ENCODE results near the gene SPATA46. TPM values are rescaled to one million over a fixed set of nuclear protein-coding genes. Genes with fewer than 3 reads are reported as not detected.

The SPATA46 gene
- total RNA-seq, 3 donors from 2014 or later = not detected

DNA sequence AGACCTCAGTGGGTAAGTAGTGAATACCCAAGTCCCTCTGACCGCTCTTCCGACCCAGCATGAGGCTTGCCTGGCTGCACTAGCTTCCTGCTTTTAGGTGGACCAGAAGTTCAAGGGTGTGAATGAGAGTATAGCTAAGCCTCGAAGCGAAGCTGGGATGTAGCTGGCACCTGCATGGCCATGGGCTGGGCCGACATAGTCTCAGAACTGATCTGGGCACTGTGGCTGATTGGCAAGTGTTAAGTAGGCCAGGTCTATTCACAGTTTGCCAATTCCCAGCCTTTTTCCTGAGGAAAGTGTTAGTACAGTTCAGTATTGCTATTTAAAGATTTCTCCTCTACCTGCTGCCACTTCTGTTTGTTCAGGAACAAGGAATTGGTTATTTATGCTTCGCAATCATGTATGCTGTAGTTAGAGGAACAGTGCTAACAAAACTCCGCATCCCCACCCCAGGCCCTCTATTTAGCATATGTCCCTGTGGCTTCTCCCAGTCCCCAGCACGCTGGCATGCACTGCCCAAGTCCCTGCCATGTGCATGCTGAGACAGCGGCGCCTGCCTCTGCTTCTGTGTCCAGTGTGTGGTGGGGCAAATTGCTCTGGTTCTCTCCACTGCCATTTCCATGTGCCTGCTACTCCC, 16.3 kb downstream of the SPATA46 start:
- TF ChIP-seq POLR2A (IDR thresholded peaks at IDR 0.05) (no peak), POLR2AphosphoS5 (IDR thresholded peaks at IDR 0.05) (no peak)
- TF ChIP-seq, protein P1, sequence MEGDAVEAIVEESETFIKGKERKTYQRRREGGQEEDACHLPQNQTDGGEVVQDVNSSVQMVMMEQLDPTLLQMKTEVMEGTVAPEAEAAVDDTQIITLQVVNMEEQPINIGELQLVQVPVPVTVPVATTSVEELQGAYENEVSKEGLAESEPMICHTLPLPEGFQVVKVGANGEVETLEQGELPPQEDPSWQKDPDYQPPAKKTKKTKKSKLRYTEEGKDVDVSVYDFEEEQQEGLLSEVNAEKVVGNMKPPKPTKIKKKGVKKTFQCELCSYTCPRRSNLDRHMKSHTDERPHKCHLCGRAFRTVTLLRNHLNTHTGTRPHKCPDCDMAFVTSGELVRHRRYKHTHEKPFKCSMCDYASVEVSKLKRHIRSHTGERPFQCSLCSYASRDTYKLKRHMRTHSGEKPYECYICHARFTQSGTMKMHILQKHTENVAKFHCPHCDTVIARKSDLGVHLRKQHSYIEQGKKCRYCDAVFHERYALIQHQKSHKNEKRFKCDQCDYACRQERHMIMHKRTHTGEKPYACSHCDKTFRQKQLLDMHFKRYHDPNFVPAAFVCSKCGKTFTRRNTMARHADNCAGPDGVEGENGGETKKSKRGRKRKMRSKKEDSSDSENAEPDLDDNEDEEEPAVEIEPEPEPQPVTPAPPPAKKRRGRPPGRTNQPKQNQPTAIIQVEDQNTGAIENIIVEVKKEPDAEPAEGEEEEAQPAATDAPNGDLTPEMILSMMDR (IDR thresholded peaks at IDR 0.05) = no peak
- H3K4me1 ChIP-seq = no peaks in the 10 kb centered on the region
- H3K27ac ChIP-seq = no peak overlapping the region
- intact Hi-C loops (cut with DNase I; ENCODE audit: low total_unique reads) = no loop called here
- H3K4me3 ChIP-seq = no peak overlapping the region
- no peaks in the 10 kb centered on the region for H3K27me3 ChIP-seq
- no peaks in the 10 kb centered on the region for H3K9me3 ChIP-seq
- no peaks in the 10 kb centered on the region for H3K36me3 ChIP-seq
- DNase-seq (ENCODE audit: low spot score in 2 of 2) = no peak

DNA sequence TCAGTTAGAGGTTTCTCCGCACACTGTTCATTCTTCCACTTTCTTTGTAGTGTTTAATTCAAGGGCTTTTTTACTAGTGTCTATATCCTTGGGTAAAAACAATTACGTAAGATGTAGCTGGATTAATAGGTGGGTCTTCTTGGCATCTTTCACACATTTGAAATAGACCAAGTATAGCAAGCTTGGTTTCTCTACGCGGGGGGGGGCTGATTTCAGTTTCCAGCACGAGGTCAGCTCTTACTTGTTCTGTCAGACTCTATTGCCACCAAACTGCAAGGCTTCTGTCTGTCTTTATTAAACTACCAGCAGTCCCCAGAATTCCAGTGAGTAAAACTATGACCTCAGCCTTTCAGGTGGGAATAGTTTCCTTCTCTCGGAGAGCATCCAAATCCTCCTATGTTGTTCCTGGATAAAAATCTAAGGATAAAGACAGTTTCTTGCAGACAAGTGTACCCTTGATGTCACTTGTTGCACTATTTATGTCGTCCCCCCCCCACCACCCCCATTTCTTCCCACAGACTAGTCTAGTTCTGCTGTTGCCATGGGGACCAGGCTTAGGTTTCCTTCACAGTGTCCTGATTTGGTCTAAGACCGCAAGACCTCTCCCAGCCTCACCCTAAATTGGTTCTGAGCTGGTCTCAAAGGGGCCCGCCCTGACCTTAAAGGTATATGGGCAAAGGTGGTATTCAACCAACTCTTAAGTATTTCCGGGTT, 17.0 kb downstream of the SPATA46 start:
- H3K4me1 ChIP-seq = no peaks in the 10 kb centered on the region
- H3K27me3 ChIP-seq = no peaks in the 10 kb centered on the region
- intact Hi-C loops (cut with DNase I; ENCODE audit: low total_unique reads) = no loop called here
- H3K36me3 ChIP-seq = no peaks in the 10 kb centered on the region
- no peak for DNase-seq (ENCODE audit: low spot score in 2 of 2)
- TF ChIP-seq, protein P1 (IDR thresholded peaks at IDR 0.05) = no peak
- no peak for TF ChIP-seq POLR2AphosphoS5 (IDR thresholded peaks at IDR 0.05)
- no peak for TF ChIP-seq POLR2A (IDR thresholded peaks at IDR 0.05)
- H3K27ac ChIP-seq = no peak overlapping the region
- H3K4me3 ChIP-seq = no peak overlapping the region
- H3K9me3 ChIP-seq = no peaks in the 10 kb centered on the region

DNA sequence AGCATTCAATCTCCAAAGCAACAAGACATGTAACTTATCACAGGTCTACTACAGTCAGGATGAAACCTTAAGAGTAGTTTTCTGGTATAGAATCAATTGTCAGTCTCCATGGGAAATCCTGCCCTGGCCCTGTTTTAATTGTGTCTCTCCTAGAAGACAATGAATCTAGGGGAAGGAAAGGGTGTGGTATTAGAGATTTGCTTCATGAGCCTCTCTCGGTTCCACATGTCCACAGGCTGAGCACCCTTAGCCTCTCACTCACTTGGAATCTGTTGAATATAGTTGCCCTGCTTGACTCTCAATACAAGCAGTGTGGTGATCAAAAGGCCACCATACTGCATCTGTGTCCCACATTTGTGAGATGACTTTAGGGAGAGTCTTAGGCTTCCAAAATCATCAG, 17.7 kb downstream of the SPATA46 start:
- DNase-seq (ENCODE audit: low spot score in 2 of 2) = no peak
- no peaks in the 10 kb centered on the region for H3K27me3 ChIP-seq
- intact Hi-C loops (cut with DNase I; ENCODE audit: low total_unique reads) = no loop called here
- H3K4me1 ChIP-seq = no peaks in the 10 kb centered on the region
- no peaks in the 10 kb centered on the region for H3K9me3 ChIP-seq
- no peak overlapping the region for H3K27ac ChIP-seq
- TF ChIP-seq POLR2A (IDR thresholded peaks at IDR 0.05) (no peak), POLR2AphosphoS5 (IDR thresholded peaks at IDR 0.05) (no peak)
- TF ChIP-seq, protein P1 (IDR thresholded peaks at IDR 0.05) = no peak
- H3K36me3 ChIP-seq = no peaks in the 10 kb centered on the region
- no peak overlapping the region for H3K4me3 ChIP-seq

DNA sequence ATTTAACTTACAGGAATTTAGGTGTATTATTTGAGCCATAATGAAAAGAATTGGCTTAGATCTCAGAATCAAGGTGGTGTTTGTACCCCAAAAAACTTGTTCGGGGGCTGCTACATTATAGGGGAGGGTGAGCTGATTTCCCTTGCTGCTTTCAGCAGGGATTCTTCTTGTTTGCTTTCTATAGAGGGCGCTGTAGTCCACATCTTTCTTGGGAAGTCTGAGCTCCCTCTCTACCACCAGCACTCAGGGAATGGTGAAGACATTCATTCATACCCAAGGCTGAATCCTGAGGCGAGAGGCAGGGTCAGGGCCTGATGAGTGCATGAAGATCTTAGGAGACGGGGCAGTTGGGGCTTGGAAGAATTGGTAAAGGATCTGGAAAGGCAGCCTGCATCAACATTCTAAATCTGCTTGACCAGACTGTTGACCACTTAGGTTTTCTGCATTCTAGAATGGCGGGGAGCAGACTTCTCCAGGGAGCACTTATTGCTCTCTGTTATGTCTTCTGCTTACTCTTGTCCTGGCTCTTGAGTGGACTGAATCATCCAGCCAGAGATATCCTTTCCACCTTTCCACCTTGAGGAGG, 18.9 kb downstream of the SPATA46 start:
- DNase-seq (ENCODE audit: low spot score in 2 of 2) = no peak
- Histone ChIP-seq H3K27me3 (no peaks in the 10 kb centered on the region), H3K36me3 (no peaks in the 10 kb centered on the region), H3K27ac (no peak overlapping the region), H3K4me1 (no peaks in the 10 kb centered on the region), H3K4me3 (no peak overlapping the region), H3K9me3 (no peaks in the 10 kb centered on the region)
- intact Hi-C loops (cut with DNase I; ENCODE audit: low total_unique reads) = no loop called here
- TF ChIP-seq POLR2A (IDR thresholded peaks at IDR 0.05) (no peak), POLR2AphosphoS5 (IDR thresholded peaks at IDR 0.05) (no peak)
- TF ChIP-seq, protein P1 (IDR thresholded peaks at IDR 0.05) = peak in 1 of 3 donors; percentile 18

DNA sequence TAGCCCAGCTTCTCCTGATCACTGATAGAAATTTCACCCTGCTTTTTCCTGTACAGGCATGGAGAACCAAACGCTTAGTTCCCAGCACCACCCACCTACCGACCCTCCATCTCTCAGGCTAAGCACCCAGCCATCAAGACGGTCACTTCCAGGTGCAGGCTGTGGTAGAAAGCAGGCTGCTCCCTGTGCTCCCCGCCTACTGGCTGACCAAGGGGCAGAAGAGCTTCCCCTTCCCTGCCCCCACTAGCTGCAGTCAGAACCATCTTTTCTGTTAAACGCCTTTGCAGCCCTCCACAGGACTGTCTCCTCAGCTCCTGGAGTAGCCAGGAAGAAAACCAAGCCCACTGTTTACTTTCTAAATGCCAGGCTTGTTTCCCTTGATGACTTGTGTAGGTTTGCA, 23.0 kb downstream of the SPATA46 start:
- Histone ChIP-seq H3K9me3 (no peaks in the 10 kb centered on the region), H3K4me3 (no peak overlapping the region), H3K4me1 (no peaks in the 10 kb centered on the region), H3K27ac (no peak overlapping the region), H3K36me3 (no peaks in the 10 kb centered on the region), H3K27me3 (no peaks in the 10 kb centered on the region)
- DNase-seq (ENCODE audit: low spot score in 2 of 2) = no peak
- intact Hi-C loops (cut with DNase I; ENCODE audit: low total_unique reads) = no loop called here
- TF ChIP-seq, protein P1 (IDR thresholded peaks at IDR 0.05) = no peak
- no peak for TF ChIP-seq POLR2A (IDR thresholded peaks at IDR 0.05)
- TF ChIP-seq POLR2AphosphoS5 (IDR thresholded peaks at IDR 0.05) = no peak

All from breast epithelium (tissue), 4 donors.